Esophagus (tissue), 2 donors: ENCODE measurements around the gene FNDC10. TPM values are rescaled to one million over a fixed set of nuclear protein-coding genes. Genes with fewer than 3 reads are reported as not detected.
"Not testable (repeated sequence)": the region's sequence is repeated elsewhere in the genome, so short reads cannot be mapped to it uniquely, and the experiment has no call there.

Experiments used
- H3K27ac ChIP-seq, 2 donors: one replicate each; pipeline ENCODE4 v1.5.1; 2013; ENCODE audit warnings: low read depth in 2 of 2, mild to moderate bottlenecking in 2 of 2, inconsistent platforms in 1 of 2, low read length in 1 of 2, moderate library complexity in 1 of 2
- H3K27me3 ChIP-seq, 2 donors: one replicate each; pipeline ENCODE4 v1.6.1; 2013; ENCODE audit warnings: low read length in 2 of 2, control low read depth in 1 of 2, mild to moderate bottlenecking in 1 of 2; ENCODE audit not compliant: insufficient read depth in 2 of 2, control insufficient read depth in 1 of 2
- H3K36me3 ChIP-seq, 2 donors: one replicate each; pipeline ENCODE4 v1.6.1; 2013; ENCODE audit warnings: low read length in 1 of 2; ENCODE audit not compliant: control insufficient read depth in 2 of 2, insufficient read depth in 2 of 2
- H3K4me1 ChIP-seq, 2 donors: one replicate each; pipeline ENCODE4 v1.6.1; 2013; ENCODE audit warnings: low read length in 1 of 2; ENCODE audit not compliant: control insufficient read depth in 2 of 2, insufficient read depth in 2 of 2
- H3K4me3 ChIP-seq, 2 donors: one replicate each; pipeline ENCODE4 v1.5.1; 2013; ENCODE audit warnings: low read length in 2 of 2, mild to moderate bottlenecking in 2 of 2, low read depth in 1 of 2, moderate library complexity in 1 of 2
- H3K9me3 ChIP-seq, 2 donors: one replicate each; pipeline ENCODE4 v1.6.1; 2013; ENCODE audit warnings: mild to moderate bottlenecking in 2 of 2, low read depth in 1 of 2, low read length in 1 of 2, moderate library complexity in 1 of 2; ENCODE audit not compliant: control insufficient read depth in 2 of 2, insufficient read depth in 1 of 2
- WGBS, 2 donors: extraction: QIAGEN DNeasy Blood & Tissue Kit; methylation state at CpG; one replicate each; pipeline ENCODE4 v1.1.7; 2013; 5-methylcytosine and 5-hydroxymethylcytosine counted together
- polyA plus RNA-seq, 2 donors: library from polyadenylated mRNA; stranded (reverse); fragments of 200-250 nt; gene quantifications; one replicate each; pipeline ENCODE4 v1.2.3, GENCODE V29; 2013
- donor health status: healthy with polysubstance abuse.
- donor health status: Bipolar disorder and iron deficiency.

The FNDC10 gene
- polyA plus RNA-seq, 2 donors = 7.5 to 8.3 TPM

GRCh38 chr1:1636621-1637478 lies 36.9 kb upstream of the FNDC10 start:
- not testable (repeated sequence) for H3K4me3 ChIP-seq, H3K9me3 ChIP-seq, H3K4me1 ChIP-seq, H3K27me3 ChIP-seq, H3K27ac ChIP-seq
- WGBS, 2 donors = 88 to 91% methylated on average over 35 to 37 of the region's 37 CpGs
- peaks cover 0 to 18% of the 10 kb centered on the region in 2 donors for H3K36me3 ChIP-seq

GRCh38 chr1:1634613-1635012 lies 34.7 kb upstream of the FNDC10 start:
- H3K27ac ChIP-seq, H3K27me3 ChIP-seq, H3K4me3 ChIP-seq, H3K4me1 ChIP-seq, H3K9me3 ChIP-seq: not testable (repeated sequence)
- 92 to 94% methylated on average over 9 of the region's 13 CpGs for WGBS, 2 donors
- peaks cover 0 to 15% of the 10 kb centered on the region in 2 donors for H3K36me3 ChIP-seq

DNA sequence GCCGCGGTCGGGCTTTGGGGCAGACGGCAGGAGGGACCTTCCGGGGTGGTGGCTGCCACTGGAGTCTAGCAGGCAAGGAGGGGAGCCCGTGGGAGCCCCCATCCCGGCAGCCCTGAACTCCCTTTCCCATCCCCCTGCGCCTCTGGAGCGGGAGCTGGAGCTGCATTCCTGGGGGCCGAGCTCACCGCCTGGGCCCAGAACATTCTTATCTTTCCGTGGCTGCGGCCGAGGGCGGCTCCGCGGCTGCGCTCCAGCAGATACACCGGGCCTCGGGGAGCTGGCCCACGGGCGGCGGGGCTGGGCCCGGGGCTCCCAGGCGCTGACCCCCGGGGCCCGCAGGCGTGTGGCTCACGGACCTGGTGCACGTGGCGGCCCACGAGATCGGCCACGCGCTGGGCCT lies 33.5 kb upstream of the FNDC10 start:
- H3K36me3 ChIP-seq = peaks cover 0 to 14% of the 10 kb centered on the region in 2 donors
- not testable (repeated sequence) for H3K4me1 ChIP-seq, H3K27me3 ChIP-seq, H3K27ac ChIP-seq, H3K9me3 ChIP-seq, H3K4me3 ChIP-seq
- no CpG with 5 or more reads among the region's 35 CpGs for WGBS, 2 donors

- H3K27ac ChIP-seq = peak within 1 kb of the TSS in 1 of 2 donors; percentile 74
- peaks cover 0 to 9% of the 10 kb centered on the region in 2 donors for H3K27me3 ChIP-seq
- H3K36me3 ChIP-seq = peaks cover 0 to 13% of the 10 kb centered on the region in 2 donors
- 2 to 3% methylated on average over 34 to 48 of the region's 48 CpGs for WGBS, 2 donors
- peaks cover 0 to 23% of the 10 kb centered on the region in 2 donors for H3K4me1 ChIP-seq
- no peaks in the 10 kb centered on the region for H3K9me3 ChIP-seq
- H3K4me3 ChIP-seq = peak within 1 kb of the TSS in 1 of 2 donors; percentile 15
Observed at GRCh38 chr1:1631782-1632420, 32.0 kb upstream of the FNDC10 start, which contains the start of gene MMP23B. TSS of gene MMP23B (plus strand) at chr1:1632173. CDS start at chr1:1632219, 46 bp downstream.

- 8 to 12% methylated on average over 53 to 79 of the region's 79 CpGs for WGBS, 2 donors
- Histone ChIP-seq H3K27ac (peak overlapping the region in 1 of 2 donors; percentile 74), H3K36me3 (peaks cover 0 to 7% of the 10 kb centered on the region in 2 donors), H3K9me3 (no peaks in the 10 kb centered on the region), H3K4me1 (peaks cover 0 to 30% of the 10 kb centered on the region in 2 donors), H3K4me3 (peak overlapping the region; percentile 15 to 16), H3K27me3 (peaks cover 0 to 9% of the 10 kb centered on the region in 2 donors)
Observed at GRCh38 chr1:1630965-1631781, 31.2 kb upstream of the FNDC10 start.

- Histone ChIP-seq H3K4me1 (peaks cover 0 to 32% of the 10 kb centered on the region in 2 donors), H3K4me3 (peak overlapping the region in 1 of 2 donors; percentile 16), H3K27me3 (peaks cover 0 to 9% of the 10 kb centered on the region in 2 donors), H3K36me3 (peaks cover 0 to 10% of the 10 kb centered on the region in 2 donors), H3K9me3 (no peaks in the 10 kb centered on the region), H3K27ac (peak overlapping the region; percentile 56 to 74)
- 9 to 25% methylated on average over 63 to 81 of the region's 81 CpGs for WGBS, 2 donors
Observed at GRCh38 chr1:1630191-1630964, 30.4 kb upstream of the FNDC10 start.

- WGBS, 2 donors = 36 to 37% methylated on average over 38 to 48 of the region's 48 CpGs
- Histone ChIP-seq H3K36me3 (peaks cover 0 to 16% of the 10 kb centered on the region in 2 donors), H3K9me3 (no peaks in the 10 kb centered on the region), H3K27ac (peak overlapping the region; percentile 81 to 85), H3K4me1 (peaks cover 0 to 32% of the 10 kb centered on the region in 2 donors), H3K27me3 (peaks cover 0 to 9% of the 10 kb centered on the region in 2 donors), H3K4me3 (peak overlapping the region; percentile 16 to 49)
Observed at GRCh38 chr1:1629430-1630190, 29.7 kb upstream of the FNDC10 start.

DNA sequence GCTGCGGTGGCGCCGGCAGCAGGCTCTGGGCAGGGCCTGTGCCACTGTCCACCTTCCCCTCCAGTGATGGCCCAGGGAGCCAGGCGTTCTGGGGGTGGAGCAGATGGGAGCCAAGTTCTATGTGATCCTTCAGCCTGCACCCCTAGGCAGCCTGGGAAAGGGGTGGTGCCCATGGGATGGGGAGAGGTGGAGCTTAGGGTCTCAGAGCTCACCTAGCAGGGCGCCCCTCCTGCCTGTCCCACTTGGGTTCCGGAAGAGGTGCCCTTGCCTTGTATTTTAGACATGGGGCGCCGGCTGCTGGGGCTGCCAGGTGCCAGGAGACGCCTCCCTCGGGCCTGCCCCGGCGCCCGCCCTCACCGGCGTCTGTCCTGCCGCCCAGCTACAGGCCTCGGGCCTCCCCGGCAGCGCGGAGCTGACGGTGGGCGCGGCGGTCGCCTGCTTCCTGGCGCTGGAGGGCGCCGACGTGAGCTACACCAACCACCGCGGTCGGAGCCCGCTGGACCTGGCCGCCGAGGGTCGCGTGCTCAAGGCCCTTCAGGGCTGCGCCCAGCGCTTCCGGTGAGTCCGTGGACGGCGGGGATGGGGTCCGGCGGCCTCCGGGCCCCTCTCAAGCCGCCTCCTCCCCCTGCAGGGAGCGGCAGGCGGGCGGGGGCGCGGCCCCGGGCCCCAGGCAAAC lies 29.0 kb upstream of the FNDC10 start:
- WGBS, 2 donors = 32 to 46% methylated on average over 47 to 53 of the region's 53 CpGs
- H3K36me3 ChIP-seq = peaks cover 0 to 22% of the 10 kb centered on the region in 2 donors
- H3K9me3 ChIP-seq = no peaks in the 10 kb centered on the region
- H3K4me1 ChIP-seq = peaks cover 0 to 36% of the 10 kb centered on the region in 2 donors
- H3K27ac ChIP-seq = peak overlapping the region; percentile 81 to 85
- H3K4me3 ChIP-seq = peak overlapping the region; percentile 16 to 49
- peaks cover 0 to 9% of the 10 kb centered on the region in 2 donors for H3K27me3 ChIP-seq
